Subcutaneous adipose tissue (tissue), 4 donors: Measurements from ENCODE around the gene KRTAP5-9. TPM values are rescaled to one million over a fixed set of nuclear protein-coding genes. Genes with fewer than 3 reads are reported as not detected.

Experiments used
- CTCF ChIP-seq: fragments of 450-650 bp; IDR thresholded peaks from one replicate; pipeline ENCODE4 v1.5.1; 2016; ENCODE audit warnings: low read depth, mild to moderate bottlenecking, control low read depth, antibody characterized with exemption, moderate library complexity
- total RNA-seq, 4 donors: library from RNA; depleted of rRNA; stranded (reverse); fragments of >200 nt; gene quantifications; one replicate each; pipeline ENCODE4 v1.1.0, GENCODE V29; 2016

KRTAP5-9 gene
- total RNA-seq, 4 donors from 2014 or later: 0.75 to 1.0 TPM; not detected in 2

- TF ChIP-seq CTCF: no peak
Measured at GRCh38 chr11:71504531-71504930, 43.7 kb upstream of the KRTAP5-9 start.

GRCh38 chr11:71505001-71505400, 43.2 kb upstream of the KRTAP5-9 start:
- TF ChIP-seq CTCF: no peak

GRCh38 chr11:71505781-71506180, 42.4 kb upstream of the KRTAP5-9 start:
- no peak for TF ChIP-seq CTCF

- no peak for TF ChIP-seq CTCF
Measured at GRCh38 chr11:71507102-71507501, 41.1 kb upstream of the KRTAP5-9 start.

- TF ChIP-seq CTCF: no peak
Measured at GRCh38 chr11:71518506-71519471, 29.4 kb upstream of the KRTAP5-9 start.

- no peak for TF ChIP-seq CTCF
Measured at GRCh38 chr11:71519546-71519945, 28.7 kb upstream of the KRTAP5-9 start.

GRCh38 chr11:71525188-71525937, 22.9 kb upstream of the KRTAP5-9 start:
- no peak for TF ChIP-seq CTCF
